ENCODE measurements around the gene KDM5C.

KDM5C gene

GRCh38 chrX:53163436-53163835 lies 61.6 kb downstream of the KDM5C start:
- Histone ChIP-seq H3K27me3 (ENCODE audit: control insufficient read depth in 5 of 5, insufficient read depth in 4 of 5, low read length in 5 of 5) (no peaks in the 10 kb centered on the region), H3K9ac (ENCODE audit: low read length in 5 of 5) (no peak overlapping the region), H3K36me3 (ENCODE audit: control insufficient read depth in 5 of 5, insufficient read depth in 5 of 5, low read length in 5 of 5) (no peaks in the 10 kb centered on the region), H3K9me3 (ENCODE audit: control insufficient read depth in 5 of 5, low read length in 5 of 5) (no peaks in the 10 kb centered on the region), H3K27ac (ENCODE audit: low read depth, low read length) (no peak overlapping the region), H3K4me3 (ENCODE audit: low read depth in 1 of 5, low read length in 5 of 5) (no peak overlapping the region), H3K4me1 (ENCODE audit: control insufficient read depth in 5 of 5, insufficient read depth in 5 of 5, low read length in 5 of 5) (no peaks in the 10 kb centered on the region)

GRCh38 chrX:53160297-53160983 lies 64.6 kb downstream of the KDM5C start:
- no peaks in the 10 kb centered on the region for H3K27me3 ChIP-seq (ENCODE audit: control insufficient read depth in 5 of 5, insufficient read depth in 4 of 5, low read length in 5 of 5)
- H3K9ac ChIP-seq (ENCODE audit: low read length in 5 of 5), result no peak overlapping the region
- no peaks in the 10 kb centered on the region for H3K36me3 ChIP-seq (ENCODE audit: control insufficient read depth in 5 of 5, insufficient read depth in 5 of 5, low read length in 5 of 5)
- no peak overlapping the region for H3K27ac ChIP-seq (ENCODE audit: low read depth, low read length)
- no peaks in the 10 kb centered on the region for H3K9me3 ChIP-seq (ENCODE audit: control insufficient read depth in 5 of 5, low read length in 5 of 5)
- H3K4me3 ChIP-seq (ENCODE audit: low read depth in 1 of 5, low read length in 5 of 5), result no peak overlapping the region
- no peaks in the 10 kb centered on the region for H3K4me1 ChIP-seq (ENCODE audit: control insufficient read depth in 5 of 5, insufficient read depth in 5 of 5, low read length in 5 of 5)

- H3K4me1 ChIP-seq (ENCODE audit: control insufficient read depth in 5 of 5, insufficient read depth in 5 of 5, low read length in 5 of 5), result no peaks in the 10 kb centered on the region
- no peaks in the 10 kb centered on the region for H3K36me3 ChIP-seq (ENCODE audit: control insufficient read depth in 5 of 5, insufficient read depth in 5 of 5, low read length in 5 of 5)
- H3K4me3 ChIP-seq (ENCODE audit: low read depth in 1 of 5, low read length in 5 of 5), result no peak overlapping the region
- H3K27me3 ChIP-seq (ENCODE audit: control insufficient read depth in 5 of 5, insufficient read depth in 4 of 5, low read length in 5 of 5), result no peaks in the 10 kb centered on the region
- H3K27ac ChIP-seq (ENCODE audit: low read depth, low read length), result no peak overlapping the region
- H3K9me3 ChIP-seq (ENCODE audit: control insufficient read depth in 5 of 5, low read length in 5 of 5), result no peaks in the 10 kb centered on the region
- H3K9ac ChIP-seq (ENCODE audit: low read length in 5 of 5), result no peak overlapping the region
Observed at GRCh38 chrX:53159184-53159583, 65.8 kb downstream of the KDM5C start.

- H3K4me1 ChIP-seq (ENCODE audit: control insufficient read depth in 5 of 5, insufficient read depth in 5 of 5, low read length in 5 of 5), result no peaks in the 10 kb centered on the region
- no peak overlapping the region for H3K4me3 ChIP-seq (ENCODE audit: low read depth in 1 of 5, low read length in 5 of 5)
- H3K36me3 ChIP-seq (ENCODE audit: control insufficient read depth in 5 of 5, insufficient read depth in 5 of 5, low read length in 5 of 5), result peaks cover 0 to 2% (median 0%) of the 10 kb centered on the region in 5 donors
- peaks cover 0 to 4% (median 0%) of the 10 kb centered on the region in 5 donors for H3K27me3 ChIP-seq (ENCODE audit: control insufficient read depth in 5 of 5, insufficient read depth in 4 of 5, low read length in 5 of 5)
- no peak overlapping the region for H3K9ac ChIP-seq (ENCODE audit: low read length in 5 of 5)
- peaks cover 0 to 3% (median 0%) of the 10 kb centered on the region in 5 donors for H3K9me3 ChIP-seq (ENCODE audit: control insufficient read depth in 5 of 5, low read length in 5 of 5)
- no peak overlapping the region for H3K27ac ChIP-seq (ENCODE audit: low read depth, low read length)
Observed at GRCh38 chrX:53156207-53156596, 68.8 kb downstream of the KDM5C start.

GRCh38 chrX:53155512-53156206 lies 69.3 kb downstream of the KDM5C start:
- H3K4me1 ChIP-seq (ENCODE audit: control insufficient read depth in 5 of 5, insufficient read depth in 5 of 5, low read length in 5 of 5), result no peaks in the 10 kb centered on the region

GRCh38 chrX:53153581-53153980 lies 71.4 kb downstream of the KDM5C start:
- Histone ChIP-seq H3K27me3 (ENCODE audit: control insufficient read depth in 5 of 5, insufficient read depth in 4 of 5, low read length in 5 of 5) (peaks cover 0 to 4% (median 0%) of the 10 kb centered on the region in 5 donors), H3K4me1 (ENCODE audit: control insufficient read depth in 5 of 5, insufficient read depth in 5 of 5, low read length in 5 of 5) (no peaks in the 10 kb centered on the region), H3K4me3 (ENCODE audit: low read depth in 1 of 5, low read length in 5 of 5) (no peak overlapping the region), H3K27ac (ENCODE audit: low read depth, low read length) (no peak overlapping the region), H3K9ac (ENCODE audit: low read length in 5 of 5) (no peak overlapping the region), H3K9me3 (ENCODE audit: control insufficient read depth in 5 of 5, low read length in 5 of 5) (peaks cover 0 to 3% (median 0%) of the 10 kb centered on the region in 5 donors), H3K36me3 (ENCODE audit: control insufficient read depth in 5 of 5, insufficient read depth in 5 of 5, low read length in 5 of 5) (peaks cover 0 to 2% (median 0%) of the 10 kb centered on the region in 5 donors)

More at GRCh38 chrX:53155512-53156206, 69.3 kb downstream of the KDM5C start:
- Histone ChIP-seq H3K27me3 (ENCODE audit: control insufficient read depth in 5 of 5, insufficient read depth in 4 of 5, low read length in 5 of 5) (peaks cover 0 to 4% (median 0%) of the 10 kb centered on the region in 5 donors), H3K4me3 (ENCODE audit: low read depth in 1 of 5, low read length in 5 of 5) (no peak overlapping the region), H3K9ac (ENCODE audit: low read length in 5 of 5) (no peak overlapping the region), H3K36me3 (ENCODE audit: control insufficient read depth in 5 of 5, insufficient read depth in 5 of 5, low read length in 5 of 5) (peaks cover 0 to 2% (median 0%) of the 10 kb centered on the region in 5 donors), H3K27ac (ENCODE audit: low read depth, low read length) (no peak overlapping the region), H3K9me3 (ENCODE audit: control insufficient read depth in 5 of 5, low read length in 5 of 5) (peaks cover 0 to 3% (median 0%) of the 10 kb centered on the region in 5 donors)

All from subcutaneous abdominal adipose tissue (tissue), 5 donors.